ENCODE results near the gene CYS1. TPM values are rescaled to one million over a fixed set of nuclear protein-coding genes. Genes with fewer than 3 reads are reported as not detected.

CYS1 gene
- total and polyA plus RNA-seq, 2 of the 13 experiments (the other 11 are each of a cell fraction or from before 2014, with no cell fraction given) = 0.04 TPM; not detected in 1

GRCh38 chr2:10072656-10073480 lies 7.3 kb downstream of the CYS1 start (continued):
- TF ChIP-seq ZBTB33 (CRISPR knock-in tag; IDR thresholded peaks at IDR 0.05) (0 out of 2 replicates have a peak, but pooled peaks have one; percentile 25), AKAP8 (CRISPR knock-in tag; IDR thresholded peaks at IDR 0.05) (no peak), ZNF331 (CRISPR knock-in tag; IDR thresholded peaks at IDR 0.05) (0 out of 2 replicates have a peak, but pooled peaks have one; percentile 22), XRCC5 (optimal IDR thresholded peaks at IDR 0.05; ENCODE audit: low read length) (peak; percentile 92), ZFP91 (CRISPR knock-in tag; IDR thresholded peaks at IDR 0.05; ENCODE audit: borderline replicate concordance) (0 out of 2 replicates have a peak, but pooled peaks have one; percentile 22), TARDBP (CRISPR knock-in tag; IDR thresholded peaks at IDR 0.05) (0 out of 2 replicates have a peak, but pooled peaks have one; percentile 17), ERF (CRISPR knock-in tag; IDR thresholded peaks at IDR 0.05) (peak; percentile 23; the same call in 1 of the 2 replicates), DRAP1 (CRISPR knock-in tag; IDR thresholded peaks at IDR 0.05) (no peak), IRF2 (CRISPR knock-in tag; IDR thresholded peaks at IDR 0.05) (peak; percentile 59; the same call in 1 of the 2 replicates)

Measured in HepG2 (cell line).